Suprapubic skin (tissue), 4 donors: ENCODE measurements around the gene UHRF2. TPM values are rescaled to one million over a fixed set of nuclear protein-coding genes. Genes with fewer than 3 reads are reported as not detected.

Source experiments
- DNase-seq, 2 donors: peaks; one replicate each; pipeline ENCODE4 v3.0.0-alpha.2; 2019; ENCODE audit warnings: low spot score in 2 of 2
- H3K27ac ChIP-seq: fragments of 200-600 bp; sonication (generic); one replicate; pipeline ENCODE4 v1.5.1; 2019
- H3K27me3 ChIP-seq: fragments of 200-600 bp; sonication (generic); one replicate; pipeline ENCODE4 v1.5.1; 2019
- H3K36me3 ChIP-seq: fragments of 200-600 bp; sonication (generic); one replicate; pipeline ENCODE4 v1.5.1; 2019
- H3K4me1 ChIP-seq: fragments of 200-600 bp; sonication (generic); one replicate; pipeline ENCODE4 v1.5.1; 2019
- H3K4me3 ChIP-seq: fragments of 200-600 bp; sonication (generic); one replicate; pipeline ENCODE4 v1.5.1; 2019; ENCODE audit warnings: mild to moderate bottlenecking
- H3K9me3 ChIP-seq: fragments of 200-600 bp; sonication (generic); one replicate; pipeline ENCODE4 v1.5.1; 2019
- CTCF ChIP-seq, 2 donors: fragments of 200-600 bp in 1 of 2; fragments of 450-650 bp in 1 of 2; sonication (generic) in 1 of 2; IDR thresholded peaks; one replicate each; pipeline ENCODE4 v1.5.1; 2016 to 2019; ENCODE audit warnings: antibody characterized with exemption in 2 of 2, mild to moderate bottlenecking in 1 of 2, moderate library complexity in 1 of 2
- EP300 ChIP-seq: sonication (generic); formaldehyde crosslinking; IDR thresholded peaks from one replicate; pipeline ENCODE4 v1.6.1; 2017; ENCODE audit warnings: antibody characterized with exemption
- POLR2A ChIP-seq, 2 donors: fragments of 450-650 bp; IDR thresholded peaks; one replicate each; pipeline ENCODE4 v1.6.1; 2017; ENCODE audit warnings: antibody characterized with exemption in 2 of 2, mild to moderate bottlenecking in 2 of 2, moderate library complexity in 2 of 2
- POLR2AphosphoS5 ChIP-seq, 3 donors: sonication (generic); formaldehyde crosslinking; IDR thresholded peaks; one replicate each; pipeline ENCODE4 v1.6.1; 2017; ENCODE audit warnings: antibody characterized with exemption in 3 of 3
- WGBS: methylation state at CpG from one replicate; pipeline ENCODE4 v1.1.5; 2018; 5-methylcytosine and 5-hydroxymethylcytosine counted together
- total RNA-seq, 4 donors: library from RNA; depleted of rRNA; stranded (reverse); fragments of >200 nt; gene quantifications; one replicate each; pipeline ENCODE4 v1.1.0, GENCODE V29; 2016

UHRF2 gene
- total RNA-seq, 4 donors from 2014 or later = 25.5 to 120 (median 70.6) TPM

- H3K36me3 ChIP-seq = peaks cover 71% of the 10 kb centered on the region
- no peak overlapping the region for H3K27ac ChIP-seq
- no peaks in the 10 kb centered on the region for H3K27me3 ChIP-seq
- no peak overlapping the region for H3K4me3 ChIP-seq
- TF ChIP-seq POLR2A (IDR thresholded peaks at IDR 0.05) = no peak
- no peak for TF ChIP-seq EP300
- no peak for TF ChIP-seq CTCF (IDR thresholded peaks at IDR 0.05)
- no peaks in the 10 kb centered on the region for H3K4me1 ChIP-seq
- no peaks in the 10 kb centered on the region for H3K9me3 ChIP-seq
- 92% methylated on average over 2 of the region's 2 CpGs for WGBS
- DNase-seq = no peak
These were observed 67.0 kb downstream of the UHRF2 start for GRCh38 chr9:6479959-6480358.

- Histone ChIP-seq H3K4me3 (no peak overlapping the region), H3K36me3 (peaks cover 74% of the 10 kb centered on the region), H3K4me1 (no peaks in the 10 kb centered on the region), H3K9me3 (no peaks in the 10 kb centered on the region), H3K27ac (no peak overlapping the region), H3K27me3 (no peaks in the 10 kb centered on the region)
- DNase-seq = no peak
- TF ChIP-seq EP300 (no peak), POLR2A (IDR thresholded peaks at IDR 0.05) (no peak), POLR2AphosphoS5 (IDR thresholded peaks at IDR 0.05) (no peak), CTCF (IDR thresholded peaks at IDR 0.05) (no peak)
- WGBS = 93% methylated on average over 2 of the region's 2 CpGs
These were observed 71.2 kb downstream of the UHRF2 start for GRCh38 chr9:6484210-6484609.

- Histone ChIP-seq H3K4me1 (no peaks in the 10 kb centered on the region), H3K4me3 (no peak overlapping the region), H3K9me3 (no peaks in the 10 kb centered on the region), H3K27ac (no peak overlapping the region), H3K36me3 (peaks cover 52% of the 10 kb centered on the region), H3K27me3 (no peaks in the 10 kb centered on the region)
- TF ChIP-seq CTCF (IDR thresholded peaks at IDR 0.05) (no peak), EP300 (no peak), POLR2AphosphoS5 (IDR thresholded peaks at IDR 0.05) (no peak), POLR2A (IDR thresholded peaks at IDR 0.05) (no peak)
- no peak for DNase-seq
- WGBS = 95% methylated on average over 7 of the region's 7 CpGs
These were observed 75.4 kb downstream of the UHRF2 start for GRCh38 chr9:6488395-6488794.

- H3K4me3 ChIP-seq = no peak overlapping the region
- DNase-seq = no peak
- no peaks in the 10 kb centered on the region for H3K4me1 ChIP-seq
- H3K27me3 ChIP-seq = no peaks in the 10 kb centered on the region
- H3K9me3 ChIP-seq = no peaks in the 10 kb centered on the region
- H3K27ac ChIP-seq = no peak overlapping the region
- TF ChIP-seq CTCF (IDR thresholded peaks at IDR 0.05) (no peak), POLR2AphosphoS5 (IDR thresholded peaks at IDR 0.05) (no peak), POLR2A (IDR thresholded peaks at IDR 0.05) (no peak), EP300 (no peak)
- peaks cover 45% of the 10 kb centered on the region for H3K36me3 ChIP-seq
- WGBS = 98% methylated on average over 1 of the region's 1 CpG
These were observed 76.1 kb downstream of the UHRF2 start for GRCh38 chr9:6489099-6489498.

GRCh38 chr9:6490863-6491262 is 77.9 kb downstream of the UHRF2 start:
- Histone ChIP-seq H3K36me3 (peaks cover 46% of the 10 kb centered on the region), H3K9me3 (no peaks in the 10 kb centered on the region), H3K27me3 (no peaks in the 10 kb centered on the region), H3K4me3 (no peak overlapping the region), H3K4me1 (no peaks in the 10 kb centered on the region), H3K27ac (no peak overlapping the region)
- no peak for TF ChIP-seq POLR2A (IDR thresholded peaks at IDR 0.05)
- TF ChIP-seq EP300 = no peak
- TF ChIP-seq CTCF (IDR thresholded peaks at IDR 0.05) = no peak
- TF ChIP-seq POLR2AphosphoS5 (IDR thresholded peaks at IDR 0.05) = no peak
- DNase-seq = no peak
- 99% methylated on average over 2 of the region's 2 CpGs for WGBS
